SH-SY5Y (cell line): ENCODE data around the gene LTBP1.

Experiments
- GATA2 ChIP-seq: IDR thresholded peaks from 2 replicates; pipeline ENCODE4 v1.6.1; 2011; ENCODE audit warnings: mild to moderate bottlenecking, low read depth, low read length
- GATA3 ChIP-seq: IDR thresholded peaks from 2 replicates; pipeline ENCODE4 v1.6.1; 2011; ENCODE audit warnings: low read depth, mild to moderate bottlenecking, low read length, moderate library complexity

DNA sequence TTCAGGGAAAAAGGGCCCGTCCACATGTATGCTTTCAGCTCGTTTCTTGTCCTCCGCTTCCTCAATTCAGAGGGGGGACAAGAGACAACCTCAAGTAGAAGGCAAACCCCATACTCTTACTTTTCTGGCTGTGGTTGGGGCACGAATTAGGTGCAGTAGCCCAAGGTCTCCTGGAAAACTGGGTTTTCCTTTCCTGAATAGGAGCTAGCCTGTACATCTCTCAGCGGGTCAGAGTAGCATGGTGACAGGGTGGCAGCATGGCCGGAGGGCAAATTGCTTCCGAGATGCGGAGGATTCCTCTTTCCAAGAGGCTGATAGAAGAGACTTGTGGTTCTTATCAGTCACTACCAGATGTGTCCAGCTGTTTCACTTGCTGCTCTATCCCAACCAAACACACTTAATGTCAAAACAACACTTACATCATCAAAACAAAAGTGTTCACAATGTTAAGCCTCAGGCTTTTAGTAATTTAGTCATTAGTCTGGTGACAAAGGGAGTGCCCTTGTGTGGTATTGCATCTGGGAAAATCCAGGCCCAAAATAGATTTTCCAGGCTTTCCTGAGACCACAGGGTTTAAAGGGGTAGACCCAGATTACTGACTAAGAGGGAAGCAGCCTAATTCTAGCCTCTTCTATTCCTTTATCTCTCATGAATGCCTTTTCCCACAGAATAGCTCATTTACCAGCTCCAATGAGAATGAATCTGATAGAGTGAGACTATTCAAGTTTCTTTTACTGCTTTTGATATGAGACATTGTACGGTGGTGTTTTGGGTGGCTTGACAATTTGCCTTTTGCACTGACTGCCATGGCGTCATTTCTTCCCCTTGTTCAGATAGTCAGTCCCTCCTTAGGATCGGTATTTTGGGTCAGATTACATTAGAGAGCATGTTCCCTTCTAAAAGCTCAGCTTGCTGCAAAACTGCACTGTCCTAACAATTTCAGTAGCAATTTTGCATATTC, 162.0 kb downstream of the LTBP1 start:
- peak; percentile 86 for TF ChIP-seq GATA2
- TF ChIP-seq GATA3, result peak; percentile 16; the same call in 1 of the 2 replicates
